Measurements from ENCODE around the gene ZNF212.

The ZNF212 gene

DNA sequence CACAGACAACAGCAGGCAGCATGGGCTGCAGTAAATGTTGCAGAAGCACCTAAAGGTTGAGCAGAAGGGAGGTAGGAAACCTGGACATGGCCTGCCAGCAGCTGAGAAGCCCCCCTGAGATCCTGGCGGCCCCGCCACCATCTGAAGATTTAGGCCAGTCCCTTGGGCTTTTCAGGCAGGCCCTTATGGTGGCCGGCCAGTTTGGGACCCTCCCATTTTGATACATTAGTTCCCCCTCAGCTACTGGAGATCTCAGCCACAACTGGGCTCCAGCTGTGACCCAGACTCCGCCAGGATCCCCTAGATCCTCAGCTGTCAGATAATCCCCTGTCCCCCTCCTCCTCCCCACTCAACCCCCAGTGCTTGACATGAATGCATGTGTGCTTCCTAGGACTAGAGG is 56.9 kb downstream of the ZNF212 start:
- no peak for DNase-seq (ENCODE audit: low read depth in 1 of 2, low spot score in 1 of 2)

DNA sequence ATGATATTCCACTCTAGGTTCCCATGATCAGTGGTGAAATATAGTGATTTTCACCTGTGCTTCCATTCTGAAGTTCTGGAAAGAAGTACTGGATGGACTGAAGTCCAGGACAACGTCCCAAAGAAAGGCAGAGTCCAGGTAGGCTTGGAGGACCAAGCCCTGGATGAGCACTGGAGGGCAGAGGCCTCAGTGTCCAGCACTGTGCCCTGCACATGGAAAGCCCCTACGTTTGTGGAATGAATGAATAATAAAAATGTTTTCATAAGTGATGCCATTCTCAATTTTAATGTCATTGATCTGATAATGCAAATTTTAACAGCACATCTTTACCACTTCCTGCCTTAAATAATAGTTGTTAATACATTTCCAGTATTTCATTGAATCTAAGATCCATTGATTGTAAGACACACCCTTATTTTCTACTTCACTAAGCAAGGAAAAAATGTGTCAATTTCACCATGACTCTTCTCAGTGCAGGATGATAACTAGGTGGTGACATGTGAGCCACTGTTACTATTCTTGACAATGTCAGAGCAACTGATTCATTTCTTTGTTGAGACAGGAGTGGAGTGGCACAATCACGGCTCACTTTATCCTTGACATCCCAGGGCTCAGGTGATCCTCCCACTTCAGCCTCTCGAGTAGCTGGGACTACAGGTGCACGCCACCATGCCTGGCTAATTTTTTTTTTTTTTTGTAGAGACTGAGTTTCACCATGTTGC is 57.7 kb downstream of the ZNF212 start:
- Histone ChIP-seq H3K27ac (replicated peaks) (no peak overlapping the region), H3K27me3 (ENCODE audit: insufficient read depth, poor library complexity, severe bottlenecking) (no peaks in the 10 kb centered on the region), H3K4me3 (replicated peaks; ENCODE audit: insufficient read depth, low read length) (no peak overlapping the region)
- no peak for DNase-seq (ENCODE audit: low read depth in 1 of 2, low spot score in 1 of 2)
- TF ChIP-seq SPI1 (IDR thresholded peaks at IDR 0.05; ENCODE audit: borderline replicate concordance, low read depth) (no peak), GABPA (IDR thresholded peaks at IDR 0.05; ENCODE audit: low read depth) (no peak), POLR2AphosphoS5 (IDR thresholded peaks at IDR 0.05; ENCODE audit: low read depth) (no peak)
- TF ChIP-seq, protein P1, sequence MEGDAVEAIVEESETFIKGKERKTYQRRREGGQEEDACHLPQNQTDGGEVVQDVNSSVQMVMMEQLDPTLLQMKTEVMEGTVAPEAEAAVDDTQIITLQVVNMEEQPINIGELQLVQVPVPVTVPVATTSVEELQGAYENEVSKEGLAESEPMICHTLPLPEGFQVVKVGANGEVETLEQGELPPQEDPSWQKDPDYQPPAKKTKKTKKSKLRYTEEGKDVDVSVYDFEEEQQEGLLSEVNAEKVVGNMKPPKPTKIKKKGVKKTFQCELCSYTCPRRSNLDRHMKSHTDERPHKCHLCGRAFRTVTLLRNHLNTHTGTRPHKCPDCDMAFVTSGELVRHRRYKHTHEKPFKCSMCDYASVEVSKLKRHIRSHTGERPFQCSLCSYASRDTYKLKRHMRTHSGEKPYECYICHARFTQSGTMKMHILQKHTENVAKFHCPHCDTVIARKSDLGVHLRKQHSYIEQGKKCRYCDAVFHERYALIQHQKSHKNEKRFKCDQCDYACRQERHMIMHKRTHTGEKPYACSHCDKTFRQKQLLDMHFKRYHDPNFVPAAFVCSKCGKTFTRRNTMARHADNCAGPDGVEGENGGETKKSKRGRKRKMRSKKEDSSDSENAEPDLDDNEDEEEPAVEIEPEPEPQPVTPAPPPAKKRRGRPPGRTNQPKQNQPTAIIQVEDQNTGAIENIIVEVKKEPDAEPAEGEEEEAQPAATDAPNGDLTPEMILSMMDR (IDR thresholded peaks at IDR 0.05; ENCODE audit: insufficient read depth, low read length) = no peak
- TF ChIP-seq, protein P2, sequence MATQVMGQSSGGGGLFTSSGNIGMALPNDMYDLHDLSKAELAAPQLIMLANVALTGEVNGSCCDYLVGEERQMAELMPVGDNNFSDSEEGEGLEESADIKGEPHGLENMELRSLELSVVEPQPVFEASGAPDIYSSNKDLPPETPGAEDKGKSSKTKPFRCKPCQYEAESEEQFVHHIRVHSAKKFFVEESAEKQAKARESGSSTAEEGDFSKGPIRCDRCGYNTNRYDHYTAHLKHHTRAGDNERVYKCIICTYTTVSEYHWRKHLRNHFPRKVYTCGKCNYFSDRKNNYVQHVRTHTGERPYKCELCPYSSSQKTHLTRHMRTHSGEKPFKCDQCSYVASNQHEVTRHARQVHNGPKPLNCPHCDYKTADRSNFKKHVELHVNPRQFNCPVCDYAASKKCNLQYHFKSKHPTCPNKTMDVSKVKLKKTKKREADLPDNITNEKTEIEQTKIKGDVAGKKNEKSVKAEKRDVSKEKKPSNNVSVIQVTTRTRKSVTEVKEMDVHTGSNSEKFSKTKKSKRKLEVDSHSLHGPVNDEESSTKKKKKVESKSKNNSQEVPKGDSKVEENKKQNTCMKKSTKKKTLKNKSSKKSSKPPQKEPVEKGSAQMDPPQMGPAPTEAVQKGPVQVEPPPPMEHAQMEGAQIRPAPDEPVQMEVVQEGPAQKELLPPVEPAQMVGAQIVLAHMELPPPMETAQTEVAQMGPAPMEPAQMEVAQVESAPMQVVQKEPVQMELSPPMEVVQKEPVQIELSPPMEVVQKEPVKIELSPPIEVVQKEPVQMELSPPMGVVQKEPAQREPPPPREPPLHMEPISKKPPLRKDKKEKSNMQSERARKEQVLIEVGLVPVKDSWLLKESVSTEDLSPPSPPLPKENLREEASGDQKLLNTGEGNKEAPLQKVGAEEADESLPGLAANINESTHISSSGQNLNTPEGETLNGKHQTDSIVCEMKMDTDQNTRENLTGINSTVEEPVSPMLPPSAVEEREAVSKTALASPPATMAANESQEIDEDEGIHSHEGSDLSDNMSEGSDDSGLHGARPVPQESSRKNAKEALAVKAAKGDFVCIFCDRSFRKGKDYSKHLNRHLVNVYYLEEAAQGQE (IDR thresholded peaks at IDR 0.05; ENCODE audit: insufficient replicate concordance, low read depth) = no peak

More for the DNA sequence above, 56.9 kb downstream of the ZNF212 start:
- H3K27me3 ChIP-seq (ENCODE audit: insufficient read depth, poor library complexity, severe bottlenecking) = no peaks in the 10 kb centered on the region
- no peak overlapping the region for H3K27ac ChIP-seq (replicated peaks)
- H3K4me3 ChIP-seq (replicated peaks; ENCODE audit: insufficient read depth, low read length) = no peak overlapping the region
- TF ChIP-seq, protein P2 (IDR thresholded peaks at IDR 0.05; ENCODE audit: insufficient replicate concordance, low read depth) = no peak
- TF ChIP-seq, protein P1 (IDR thresholded peaks at IDR 0.05; ENCODE audit: insufficient read depth, low read length) = no peak
- TF ChIP-seq GABPA (IDR thresholded peaks at IDR 0.05; ENCODE audit: low read depth) (no peak), POLR2AphosphoS5 (IDR thresholded peaks at IDR 0.05; ENCODE audit: low read depth) (no peak), SPI1 (IDR thresholded peaks at IDR 0.05; ENCODE audit: borderline replicate concordance, low read depth) (no peak)

DNA sequence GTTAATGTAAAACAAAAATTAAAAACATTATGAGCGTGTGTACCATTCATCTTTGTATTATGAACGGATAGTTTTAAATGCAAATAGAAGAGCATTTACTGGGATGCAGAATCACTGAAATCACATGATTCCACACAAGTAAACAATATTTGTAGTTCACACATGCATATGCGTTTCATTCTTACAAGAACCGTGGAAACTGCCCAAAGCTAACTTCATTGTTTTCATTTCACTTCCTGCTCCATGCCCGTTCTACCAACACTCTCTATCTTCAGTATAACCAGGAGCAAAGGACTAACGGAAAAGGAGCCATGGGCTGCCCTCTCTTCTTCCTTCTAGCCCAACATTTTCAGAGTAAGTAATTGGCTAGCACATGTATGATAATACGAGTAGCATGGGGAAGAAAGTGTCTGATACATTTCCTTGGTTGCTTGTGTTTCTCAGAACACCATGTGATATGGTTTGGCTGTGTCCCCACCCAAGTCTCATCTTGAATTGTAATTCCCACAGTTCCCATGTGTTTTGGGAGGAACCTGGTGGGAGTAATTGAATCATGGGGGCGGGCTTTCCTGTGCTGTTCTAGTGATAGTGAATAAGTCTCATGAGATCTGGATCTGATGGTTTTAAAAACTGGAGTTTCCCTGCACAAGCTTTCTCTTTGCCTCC is 61.3 kb downstream of the ZNF212 start:
- no peak for TF ChIP-seq SPI1 (IDR thresholded peaks at IDR 0.05; ENCODE audit: borderline replicate concordance, low read depth)
- no peak for TF ChIP-seq POLR2AphosphoS5 (IDR thresholded peaks at IDR 0.05; ENCODE audit: low read depth)
- TF ChIP-seq, protein P2 (IDR thresholded peaks at IDR 0.05; ENCODE audit: insufficient replicate concordance, low read depth) = no peak
- TF ChIP-seq, protein P1 (IDR thresholded peaks at IDR 0.05; ENCODE audit: insufficient read depth, low read length) = no peak
- no peak for TF ChIP-seq GABPA (IDR thresholded peaks at IDR 0.05; ENCODE audit: low read depth)
- DNase-seq (ENCODE audit: low read depth in 1 of 2, low spot score in 1 of 2) = no peak
- Histone ChIP-seq H3K4me3 (replicated peaks; ENCODE audit: insufficient read depth, low read length) (no peak overlapping the region), H3K27ac (replicated peaks) (no peak overlapping the region), H3K27me3 (ENCODE audit: insufficient read depth, poor library complexity, severe bottlenecking) (no peaks in the 10 kb centered on the region)

Data from HL-60 (cell line).